HG02970 (cell line): ENCODE results near the gene CSF3.

Experiments
- ATAC-seq: cut with Tn5 transposase; IDR thresholded peaks from one replicate; pipeline ENCODE4 v1.9.1; 2021; ENCODE audit warnings: mild to moderate bottlenecking, moderate library complexity, moderate number of reproducible peaks; ENCODE audit not compliant: unreplicated experiment, low FRiP score

CSF3 gene, protein sequence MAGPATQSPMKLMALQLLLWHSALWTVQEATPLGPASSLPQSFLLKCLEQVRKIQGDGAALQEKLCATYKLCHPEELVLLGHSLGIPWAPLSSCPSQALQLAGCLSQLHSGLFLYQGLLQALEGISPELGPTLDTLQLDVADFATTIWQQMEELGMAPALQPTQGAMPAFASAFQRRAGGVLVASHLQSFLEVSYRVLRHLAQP

DNA sequence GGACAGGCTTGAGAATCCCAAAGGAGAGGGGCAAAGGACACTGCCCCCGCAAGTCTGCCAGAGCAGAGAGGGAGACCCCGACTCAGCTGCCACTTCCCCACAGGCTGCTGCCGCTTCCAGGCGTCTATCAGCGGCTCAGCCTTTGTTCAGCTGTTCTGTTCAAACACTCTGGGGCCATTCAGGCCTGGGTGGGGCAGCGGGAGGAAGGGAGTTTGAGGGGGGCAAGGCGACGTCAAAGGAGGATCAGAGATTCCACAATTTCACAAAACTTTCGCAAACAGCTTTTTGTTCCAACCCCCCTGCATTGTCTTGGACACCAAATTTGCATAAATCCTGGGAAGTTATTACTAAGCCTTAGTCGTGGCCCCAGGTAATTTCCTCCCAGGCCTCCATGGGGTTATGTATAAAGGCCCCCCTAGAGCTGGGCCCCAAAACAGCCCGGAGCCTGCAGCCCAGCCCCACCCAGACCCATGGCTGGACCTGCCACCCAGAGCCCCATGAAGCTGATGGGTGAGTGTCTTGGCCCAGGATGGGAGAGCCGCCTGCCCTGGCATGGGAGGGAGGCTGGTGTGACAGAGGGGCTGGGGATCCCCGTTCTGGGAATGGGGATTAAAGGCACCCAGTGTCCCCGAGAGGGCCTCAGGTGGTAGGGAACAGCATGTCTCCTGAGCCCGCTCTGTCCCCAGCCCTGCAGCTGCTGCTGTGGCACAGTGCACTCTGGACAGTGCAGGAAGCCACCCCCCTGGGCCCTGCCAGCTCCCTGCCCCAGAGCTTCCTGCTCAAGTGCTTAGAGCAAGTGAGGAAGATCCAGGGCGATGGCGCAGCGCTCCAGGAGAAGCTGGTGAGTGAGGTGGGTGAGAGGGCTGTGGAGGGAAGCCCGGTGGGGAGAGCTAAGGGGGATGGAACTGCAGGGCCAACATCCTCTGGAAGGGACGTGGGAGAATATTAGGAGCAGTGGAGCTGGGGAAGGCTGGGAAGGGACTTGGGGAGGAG lies at the start of gene CSF3:
Gene CSF3, plus strand, starts transcription at position 436 of the 993 bp plus-strand sequence. Its CDS starts 35 bp downstream, at position 471.
- no peak for ATAC-seq

DNA sequence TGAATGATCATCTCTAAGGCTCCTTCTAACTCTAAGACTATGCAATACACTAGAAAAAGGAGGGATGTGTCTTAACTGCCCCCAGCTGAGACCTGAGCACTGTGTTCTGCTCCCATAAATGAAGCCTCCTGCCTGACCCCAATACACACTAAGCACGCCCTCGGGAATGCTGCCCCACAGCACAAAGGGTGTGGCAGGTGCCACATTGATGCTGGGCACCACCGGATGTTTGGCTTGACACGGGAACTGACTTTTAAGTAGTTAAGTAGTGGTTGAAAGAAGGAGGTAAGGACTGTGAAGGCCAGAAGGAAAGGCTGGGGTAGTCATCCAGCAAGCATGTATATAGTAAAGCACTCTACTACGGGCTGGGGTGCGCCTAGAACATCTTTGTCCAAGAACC lies 48.5 kb upstream of the CSF3 start:
- ATAC-seq: no peak

DNA sequence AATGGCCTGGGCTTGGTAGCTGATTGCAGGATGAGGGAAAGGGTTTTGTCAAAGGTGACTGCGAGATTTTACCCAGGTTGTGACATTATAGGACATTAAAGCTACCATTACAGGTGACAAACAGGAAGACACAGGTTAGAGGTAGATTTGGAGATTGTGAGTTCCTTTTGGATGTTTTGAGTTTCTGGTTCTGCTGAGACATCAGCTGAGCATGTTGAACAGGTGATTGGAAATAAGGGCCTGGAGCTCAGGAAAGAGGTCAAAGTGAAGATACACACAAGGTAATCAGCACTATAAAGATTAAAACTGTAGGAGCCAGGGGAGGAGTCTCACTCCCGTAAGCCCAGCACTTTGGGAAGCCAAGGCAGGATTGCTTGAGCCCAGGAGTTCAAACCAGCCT lies 46.5 kb upstream of the CSF3 start:
- ATAC-seq: no peak

DNA sequence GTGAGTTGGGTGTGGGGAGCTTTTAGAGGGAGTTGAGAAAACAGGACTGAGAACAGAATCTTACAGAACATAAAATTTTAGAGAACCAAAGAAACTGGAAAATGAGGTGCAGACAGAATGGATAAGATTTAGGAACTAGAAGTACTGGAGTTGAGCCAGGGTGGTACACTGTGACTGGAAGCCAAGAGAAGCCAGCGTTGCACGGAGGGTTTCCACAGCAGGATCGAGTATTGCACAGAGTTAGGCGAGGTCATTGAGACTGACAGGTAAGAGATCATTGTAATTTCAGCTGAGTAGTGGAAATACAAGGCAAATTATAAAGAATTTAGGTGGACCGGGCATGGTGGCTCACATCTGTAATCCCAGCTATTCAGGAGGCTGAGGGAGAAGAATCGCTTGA lies 45.9 kb upstream of the CSF3 start:
- ATAC-seq: no peak

DNA sequence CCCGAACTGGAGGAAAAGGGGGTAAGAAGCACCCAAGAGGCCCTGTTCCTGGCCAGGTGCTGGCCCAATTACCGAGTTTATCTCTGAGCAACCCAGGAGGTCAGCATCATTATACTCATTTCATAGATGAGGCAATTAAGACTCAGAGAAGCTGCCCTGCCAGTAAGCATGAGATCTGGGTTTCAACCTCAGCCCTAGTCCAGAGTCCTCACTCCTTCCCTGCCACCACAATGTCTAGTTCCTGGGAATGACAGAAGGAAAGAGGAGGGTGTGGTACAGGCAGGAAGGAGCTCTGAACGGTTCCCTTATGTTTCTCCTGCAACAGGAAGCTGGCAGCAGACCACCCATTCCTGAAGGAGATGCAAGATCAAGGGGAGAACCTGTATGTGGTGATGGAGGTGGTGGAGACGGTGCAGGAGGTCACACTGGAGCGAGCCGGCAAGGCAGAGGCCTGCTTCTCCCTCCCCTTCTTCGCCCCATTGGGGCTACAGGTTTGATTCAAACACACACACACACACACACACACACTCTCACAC lies 45.0 kb upstream of the CSF3 start:
- ATAC-seq: no peak

DNA sequence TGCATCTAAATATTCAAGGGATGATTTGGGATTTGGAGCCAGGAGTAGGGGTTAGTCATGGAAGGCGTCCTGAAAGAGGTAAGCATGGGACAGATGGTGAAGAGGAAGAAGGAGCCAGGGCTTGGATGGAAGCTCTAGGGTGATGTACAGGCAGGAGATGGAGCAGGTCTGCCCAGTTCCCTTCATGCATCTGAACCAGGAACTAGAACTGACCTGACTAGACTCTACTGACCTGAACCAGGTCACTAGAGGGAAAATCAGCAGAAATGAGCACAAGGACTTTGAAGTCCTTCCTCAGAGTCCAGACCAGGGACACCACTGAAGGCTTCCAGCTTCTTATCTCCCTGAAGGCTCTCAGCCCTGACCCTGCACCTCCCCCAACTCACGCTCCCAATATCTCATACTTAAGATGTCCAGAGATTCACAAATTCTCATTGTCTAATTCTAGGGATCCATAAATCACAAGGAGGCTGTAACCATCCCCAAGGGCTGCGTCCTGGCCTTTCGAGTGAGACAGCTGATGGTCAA lies 44.1 kb upstream of the CSF3 start:
- no peak for ATAC-seq

DNA sequence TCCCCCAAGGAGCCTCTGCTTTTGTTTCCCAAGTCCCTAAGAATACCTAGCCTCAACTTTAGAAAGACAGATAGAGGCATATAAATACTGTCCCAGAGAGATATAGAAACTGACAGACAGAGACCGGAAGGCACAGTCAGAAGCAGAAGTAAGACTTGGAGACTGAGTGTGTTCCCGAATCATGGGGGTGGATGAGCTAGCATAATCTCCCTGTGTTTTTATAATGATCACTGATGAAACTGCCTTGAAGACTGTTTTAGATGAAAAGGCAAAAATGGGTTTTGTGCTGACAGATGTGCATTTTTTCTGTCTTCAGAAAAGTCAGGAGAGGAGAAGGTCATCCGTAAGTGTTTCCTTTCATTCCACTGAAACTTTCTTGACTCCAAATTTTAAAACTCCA lies 43.0 kb upstream of the CSF3 start:
- no peak for ATAC-seq

DNA sequence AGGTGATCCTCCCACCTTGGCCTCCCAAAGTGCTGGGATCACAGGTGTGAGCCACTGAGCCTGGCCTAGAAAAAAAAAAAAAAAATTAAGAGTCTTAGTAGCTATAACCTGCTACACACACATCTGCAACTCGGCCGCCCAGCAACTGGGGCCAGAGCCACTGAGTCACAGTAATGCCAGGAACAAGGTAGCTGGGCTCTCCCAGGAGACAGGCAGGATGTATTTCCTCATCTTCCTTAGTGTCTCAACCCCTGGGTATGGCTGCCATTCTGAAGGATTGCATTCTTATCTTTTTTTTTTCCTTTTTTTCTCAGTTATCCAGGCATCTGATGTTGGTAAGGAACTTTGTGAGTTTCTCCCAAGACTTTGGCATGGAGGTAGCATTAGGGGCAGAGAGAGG lies 41.7 kb upstream of the CSF3 start:
- no peak for ATAC-seq

DNA sequence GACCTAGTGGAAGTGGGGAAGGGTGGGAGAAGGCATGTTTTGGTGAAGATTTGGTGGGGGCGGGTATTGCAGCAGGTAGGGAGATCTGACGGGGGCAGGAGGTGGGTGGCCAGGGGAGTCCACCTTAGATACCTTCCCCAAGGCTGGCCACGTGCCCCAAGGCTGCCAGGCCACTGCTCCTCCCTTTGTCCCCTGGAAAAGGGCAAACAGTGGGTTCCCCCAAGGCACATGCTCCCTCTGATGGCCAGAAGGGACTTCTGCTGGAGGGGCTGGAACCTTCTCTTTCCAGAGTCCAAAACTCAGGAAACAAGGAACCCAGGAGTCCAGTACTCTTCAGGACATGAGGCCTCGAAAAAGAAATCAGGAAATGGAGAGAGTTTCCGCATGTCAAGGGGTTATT lies 40.8 kb upstream of the CSF3 start:
- ATAC-seq: no peak

DNA sequence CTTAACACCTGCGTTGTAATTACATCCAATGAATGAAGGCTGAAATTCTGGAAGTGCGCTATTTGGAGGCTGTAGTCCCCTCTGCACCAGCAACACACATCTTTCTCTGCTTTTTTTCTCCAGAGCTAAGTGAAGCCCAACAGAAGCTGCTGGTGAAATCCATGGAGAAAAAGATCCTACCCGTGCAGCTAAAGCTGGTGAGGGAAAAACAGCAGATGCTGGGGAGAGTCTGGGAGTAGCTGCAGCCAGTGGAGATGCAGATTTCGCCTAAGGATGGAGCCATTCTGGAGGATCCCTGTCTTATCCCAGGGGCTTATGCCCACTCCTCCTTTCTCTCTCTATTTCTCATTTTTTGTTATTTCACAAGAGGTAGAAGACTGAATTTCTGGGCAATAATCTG lies 39.4 kb upstream of the CSF3 start:
- ATAC-seq: no peak

DNA sequence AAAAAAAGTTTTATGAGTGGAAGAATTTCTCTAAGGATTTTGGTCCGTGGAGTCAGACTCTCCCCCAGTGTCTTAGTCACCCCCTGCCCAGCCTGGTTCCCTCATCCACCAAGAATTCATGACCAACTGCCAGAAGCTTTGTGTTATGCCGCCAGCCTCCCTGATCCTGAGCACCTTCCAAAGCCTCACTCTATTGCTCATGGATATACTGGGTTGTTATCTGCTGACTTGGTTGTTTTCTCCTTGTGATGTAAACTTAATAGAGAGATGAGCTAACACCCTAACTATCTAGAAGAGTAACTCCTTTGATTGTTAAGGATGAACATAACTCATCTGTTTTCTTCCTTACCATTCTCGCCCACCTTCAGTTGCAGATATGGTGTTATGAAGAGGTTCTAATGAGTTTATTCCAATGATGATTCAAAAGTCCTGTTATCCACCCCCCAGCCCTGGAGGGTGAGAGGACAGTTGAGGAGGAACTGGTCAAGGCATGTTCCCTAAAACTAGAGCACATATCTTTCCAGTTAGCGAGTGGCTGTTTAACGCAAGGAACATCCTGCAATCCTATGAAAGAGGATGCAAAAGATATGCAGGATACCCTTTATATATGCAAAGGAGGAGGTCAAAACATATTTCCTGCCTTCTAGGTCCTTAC lies 36.1 kb upstream of the CSF3 start:
- no peak for ATAC-seq

DNA sequence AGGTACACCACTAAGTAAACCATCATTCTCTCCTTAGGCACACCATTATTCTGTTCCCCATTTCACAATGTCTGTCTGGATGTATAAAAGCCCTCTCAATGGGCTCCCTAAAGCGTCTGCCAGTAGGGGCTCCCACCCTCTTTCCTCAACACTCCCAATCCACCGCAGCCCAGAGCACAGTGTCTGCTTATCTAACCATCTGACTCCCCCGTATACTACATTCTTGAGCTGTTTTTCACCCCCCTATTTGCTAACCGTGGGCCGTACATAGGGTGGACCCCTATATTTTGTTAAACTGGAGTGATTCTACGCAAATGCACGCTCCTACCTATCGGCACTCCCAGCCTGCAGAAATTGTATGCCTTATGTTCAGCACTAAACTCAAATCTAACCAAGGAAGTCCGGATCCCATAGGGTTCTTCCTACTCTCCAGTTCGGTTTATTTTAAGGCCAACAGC lies 35.3 kb upstream of the CSF3 start:
- ATAC-seq: no peak

DNA sequence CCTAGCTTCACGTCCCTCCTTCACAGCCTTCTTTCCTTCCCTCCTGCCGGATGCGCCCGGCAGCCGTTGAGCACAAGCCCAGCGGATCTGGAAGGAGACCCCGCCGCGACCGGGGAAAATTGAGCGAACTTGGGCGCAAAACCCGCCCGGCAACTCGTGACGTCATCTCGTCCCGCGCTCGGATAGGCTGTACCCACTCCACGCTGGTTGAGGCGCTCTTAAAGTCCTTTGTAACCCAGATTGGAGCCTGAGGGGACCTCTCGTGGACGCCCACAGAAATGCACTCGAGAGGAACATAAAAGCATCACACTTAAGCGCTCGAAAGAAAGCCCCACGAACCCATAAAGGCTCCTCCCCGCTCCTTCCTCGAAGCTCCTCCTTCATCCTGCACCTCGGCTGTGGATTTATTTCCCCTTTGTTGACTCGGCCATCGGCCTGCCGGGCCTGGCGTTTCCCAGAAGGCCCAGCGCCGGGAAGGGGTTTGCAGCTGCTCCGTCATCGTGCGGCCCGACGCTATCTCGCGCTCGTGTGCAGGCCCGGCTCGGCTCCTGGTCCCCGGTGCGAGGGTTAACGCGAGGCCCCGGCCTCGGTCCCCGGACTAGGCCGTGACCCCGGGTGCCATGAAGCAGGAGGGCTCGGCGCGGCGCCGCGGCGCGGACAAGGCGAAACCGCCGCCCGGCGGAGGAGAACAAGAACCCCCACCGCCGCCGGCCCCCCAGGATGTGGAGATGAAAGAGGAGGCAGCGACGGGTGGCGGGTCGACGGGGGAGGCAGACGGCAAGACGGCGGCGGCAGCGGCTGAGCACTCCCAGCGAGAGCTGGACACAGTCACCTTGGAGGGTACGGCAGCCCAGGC lies 34.7 kb upstream of the CSF3 start, which contains the start of gene PSMD3:
Gene PSMD3, plus strand, starts transcription at position 457 of the 856 bp plus-strand sequence. Its CDS starts 164 bp downstream, at position 621.
- ATAC-seq: peak; percentile 94

DNA sequence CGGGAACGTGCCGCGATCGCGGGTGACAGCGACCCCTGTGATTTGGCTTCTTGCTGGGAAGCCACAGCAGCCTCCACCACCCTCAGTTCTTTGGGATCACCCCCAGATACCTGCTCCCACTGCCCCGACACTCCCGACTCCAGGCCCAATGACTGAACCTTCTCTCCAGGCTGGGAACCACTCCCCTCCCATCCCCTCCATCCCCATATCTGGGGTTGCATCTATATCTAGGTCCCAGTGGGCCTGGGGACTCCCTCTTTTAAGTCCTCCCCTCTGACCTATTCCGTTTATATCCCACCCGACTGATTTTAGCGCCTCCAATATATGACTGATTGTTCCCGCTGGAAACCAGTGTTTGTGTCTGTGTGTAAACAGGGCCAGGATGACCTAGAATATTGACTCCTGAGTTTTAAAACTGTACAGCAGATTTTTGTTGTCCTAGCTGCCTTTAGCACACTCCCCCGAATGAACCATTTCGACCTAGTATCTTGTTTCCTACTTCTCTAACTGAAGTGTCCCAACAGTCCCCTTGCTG lies 34.0 kb upstream of the CSF3 start:
- no peak for ATAC-seq

DNA sequence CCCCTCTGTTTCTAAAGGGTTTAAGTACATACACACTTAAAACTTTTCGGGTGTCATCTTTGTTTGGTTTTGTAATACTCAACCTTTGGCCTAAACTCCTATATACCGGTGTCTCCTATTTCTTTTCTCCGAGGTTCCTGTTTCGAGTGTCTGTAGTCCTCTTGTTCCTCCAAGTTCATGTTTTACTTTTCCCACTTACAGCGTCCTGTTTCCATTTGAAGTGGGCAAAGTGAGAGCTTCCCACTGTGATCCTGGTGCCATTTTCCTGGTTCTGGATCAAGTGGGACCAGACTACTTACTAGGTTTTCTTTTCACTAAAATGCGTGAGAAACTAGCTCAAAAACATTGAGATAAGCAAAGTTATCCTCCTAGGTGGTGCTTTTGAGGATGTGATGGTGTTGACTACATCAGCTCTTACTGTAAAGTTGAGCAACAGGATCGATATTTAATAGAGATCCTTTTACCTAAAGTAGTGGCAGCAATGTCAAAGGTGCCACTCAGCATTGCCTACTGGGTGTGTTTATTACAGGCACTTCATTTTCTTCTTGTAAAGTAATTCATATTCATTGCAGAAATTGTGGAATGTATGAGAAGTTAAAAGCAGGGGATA lies 33.4 kb upstream of the CSF3 start:
- no peak for ATAC-seq

DNA sequence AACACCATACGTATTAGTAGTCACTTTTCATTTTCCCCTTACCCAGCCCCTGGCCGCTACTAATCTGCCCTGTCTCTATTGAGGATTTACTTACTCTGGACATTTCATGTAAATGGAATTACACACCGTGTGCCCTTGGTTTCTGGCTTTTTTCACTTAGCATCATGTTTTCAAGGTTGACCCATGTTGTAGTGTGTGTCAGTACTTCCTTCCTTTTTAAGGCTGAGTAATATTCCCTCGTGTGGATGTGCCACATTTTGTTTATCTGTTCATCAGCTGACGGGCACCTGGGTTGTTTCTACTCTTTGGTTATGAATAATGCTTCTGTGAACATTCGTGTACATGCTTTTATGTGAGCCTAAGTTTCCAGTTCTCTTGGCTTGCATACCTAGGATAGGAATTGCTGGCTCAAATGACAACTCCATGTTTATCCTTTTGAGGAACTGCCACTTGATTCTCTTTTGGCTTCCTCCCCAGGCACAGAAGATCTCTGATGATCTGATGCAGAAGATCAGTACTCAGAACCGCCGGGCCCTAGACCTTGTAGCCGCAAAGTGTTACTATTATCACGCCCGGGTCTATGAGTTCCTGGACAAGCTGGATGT lies 26.9 kb upstream of the CSF3 start:
- no peak for ATAC-seq

DNA sequence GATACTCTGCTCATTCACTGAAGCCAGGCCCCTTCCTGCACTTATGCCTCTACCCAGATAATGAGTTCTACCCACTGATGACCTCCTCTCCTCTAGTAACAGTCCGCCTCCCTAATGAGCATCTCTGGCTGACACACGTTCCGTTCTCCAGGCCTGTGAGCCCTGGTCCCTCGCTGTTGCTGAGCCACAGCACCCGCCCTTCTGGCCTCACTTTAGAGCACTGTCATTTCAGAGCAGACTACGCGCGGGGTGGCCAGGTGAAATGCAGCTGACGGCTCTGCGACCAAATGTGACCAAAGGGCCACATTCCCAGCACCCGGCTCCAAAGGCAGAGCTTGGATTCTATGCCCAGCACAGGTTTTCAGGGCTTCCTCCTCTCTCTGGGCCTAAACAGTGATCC lies 20.8 kb upstream of the CSF3 start:
- ATAC-seq: no peak

DNA sequence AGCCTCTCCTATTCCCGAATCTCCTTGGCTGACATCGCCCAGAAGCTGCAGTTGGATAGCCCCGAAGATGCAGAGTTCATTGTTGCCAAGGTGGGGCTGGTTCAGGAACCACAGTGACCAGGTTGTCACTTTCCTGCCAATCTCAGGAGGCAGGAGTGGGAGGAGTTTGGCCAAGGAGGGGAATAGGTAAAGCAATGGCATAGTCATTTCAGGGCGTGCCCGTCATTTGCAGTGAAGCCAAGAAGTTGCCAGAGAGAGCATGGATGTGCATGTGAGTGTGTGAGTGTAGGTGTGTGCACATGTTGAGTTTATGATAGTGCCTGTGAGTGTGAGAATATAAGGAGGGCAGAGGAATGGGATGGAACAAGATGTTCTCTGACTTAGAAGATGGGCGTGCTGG lies 19.8 kb upstream of the CSF3 start:
- ATAC-seq: no peak

DNA sequence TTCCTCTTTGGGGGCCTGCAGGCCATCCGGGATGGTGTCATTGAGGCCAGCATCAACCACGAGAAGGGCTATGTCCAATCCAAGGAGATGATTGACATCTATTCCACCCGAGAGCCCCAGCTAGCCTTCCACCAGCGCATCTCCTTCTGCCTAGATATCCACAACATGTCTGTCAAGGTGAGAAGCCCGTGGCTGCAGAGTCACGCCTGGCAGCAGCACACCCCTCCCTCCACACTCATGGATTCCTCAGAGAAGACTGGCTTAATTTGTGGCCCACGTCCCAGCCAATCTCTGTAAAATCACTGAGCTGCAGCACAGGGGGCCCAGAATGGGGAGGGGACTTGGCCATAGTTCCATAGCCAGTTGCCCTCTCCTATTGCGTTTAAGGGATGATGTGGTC lies 19.1 kb upstream of the CSF3 start:
- no peak for ATAC-seq
